GM12892 (cell line): Measurements from ENCODE around the gene TNFAIP8L1.

ENCODE experiments used
- POLR2A ChIP-seq: IDR thresholded peaks from 2 replicates; pipeline ENCODE4 v1.6.1; 2011; ENCODE audit warnings: low read depth, low read length, control low read depth
- POLR2AphosphoS5 ChIP-seq: IDR thresholded peaks from 2 replicates; pipeline ENCODE4 v1.6.1; 2011; ENCODE audit warnings: low read depth, low read length, control low read depth
- TAF1 ChIP-seq: IDR thresholded peaks from 2 replicates; pipeline ENCODE4 v1.6.1; 2011; ENCODE audit warnings: low read depth, mild to moderate bottlenecking, control low read depth, low read length, borderline replicate concordance

GRCh38 chr19:4691373-4691772 is 52.1 kb downstream of the TNFAIP8L1 start:
- TF ChIP-seq POLR2AphosphoS5 (no peak), TAF1 (no peak), POLR2A (no peak)
